ENCODE results near the gene HYDIN.

DNA sequence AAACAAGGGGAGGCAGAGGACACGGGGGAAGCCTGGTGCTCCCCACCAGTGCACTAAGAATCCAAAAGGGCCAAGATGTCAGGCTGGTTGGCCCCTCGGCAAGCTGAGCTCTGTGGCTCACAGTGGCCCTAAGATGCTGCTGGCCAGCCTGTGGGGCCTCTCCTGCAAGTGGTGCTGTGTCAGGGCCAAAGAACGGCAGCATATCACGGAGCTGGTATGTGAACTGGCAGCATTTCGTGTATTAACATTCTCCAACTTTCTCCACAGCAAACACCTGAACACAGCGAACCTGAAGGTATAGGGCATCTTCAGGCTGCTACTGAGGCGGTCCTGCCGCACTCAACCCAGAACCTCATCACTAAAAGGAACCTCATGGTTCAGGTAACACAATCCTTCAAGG, 464.3 kb downstream of the HYDIN start:
- TF ChIP-seq POLR2A (IDR thresholded peaks at IDR 0.05; ENCODE audit: low read length) (no peak), GATA1 (IDR thresholded peaks at IDR 0.05; ENCODE audit: low read depth, low read length) (no peak)

Measured in erythroblast (primary cell).